GM21381 (cell line): ENCODE measurements around the gene UBE2E2.

Source experiments
- ATAC-seq: cut with Tn5 transposase; IDR thresholded peaks from one replicate; pipeline ENCODE4 v1.9.1; 2021; ENCODE audit warnings: mild to moderate bottlenecking, moderate library complexity; ENCODE audit not compliant: unreplicated experiment

UBE2E2 gene

GRCh38 chr3:23501201-23501802 lies 298.2 kb downstream of the UBE2E2 start:
- ATAC-seq, result no peak

GRCh38 chr3:23508464-23508863 lies 305.3 kb downstream of the UBE2E2 start:
- no peak for ATAC-seq

- no peak for ATAC-seq
These were observed 315.3 kb downstream of the UBE2E2 start for GRCh38 chr3:23518441-23518840.

- peak; percentile 85 for ATAC-seq
These were observed 316.4 kb downstream of the UBE2E2 start for GRCh38 chr3:23519314-23520208.

- no peak for ATAC-seq
These were observed 324.2 kb downstream of the UBE2E2 start for GRCh38 chr3:23527326-23527725.

DNA sequence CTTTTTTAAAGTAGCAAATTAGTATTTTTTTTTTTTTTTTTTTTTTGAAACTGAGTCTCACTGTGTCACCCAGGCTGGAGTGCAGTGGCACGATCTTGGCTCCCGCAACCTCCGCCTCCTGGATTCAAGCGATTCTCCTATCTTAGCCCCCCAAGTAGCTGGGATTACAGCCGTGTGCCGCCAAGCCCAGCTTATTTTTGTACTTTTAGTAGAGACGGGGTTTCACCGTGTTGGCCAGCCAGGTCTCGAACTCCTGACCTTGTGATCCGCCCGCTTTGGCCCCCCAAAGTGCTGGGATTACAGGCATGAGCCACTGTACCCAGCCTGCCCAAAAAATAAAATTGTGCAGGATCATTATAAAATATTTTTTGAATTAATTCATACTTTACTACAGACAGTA lies 330.5 kb downstream of the UBE2E2 start:
- no peak for ATAC-seq

- ATAC-seq, result no peak
These were observed 330.9 kb downstream of the UBE2E2 start for GRCh38 chr3:23533996-23534395.

DNA sequence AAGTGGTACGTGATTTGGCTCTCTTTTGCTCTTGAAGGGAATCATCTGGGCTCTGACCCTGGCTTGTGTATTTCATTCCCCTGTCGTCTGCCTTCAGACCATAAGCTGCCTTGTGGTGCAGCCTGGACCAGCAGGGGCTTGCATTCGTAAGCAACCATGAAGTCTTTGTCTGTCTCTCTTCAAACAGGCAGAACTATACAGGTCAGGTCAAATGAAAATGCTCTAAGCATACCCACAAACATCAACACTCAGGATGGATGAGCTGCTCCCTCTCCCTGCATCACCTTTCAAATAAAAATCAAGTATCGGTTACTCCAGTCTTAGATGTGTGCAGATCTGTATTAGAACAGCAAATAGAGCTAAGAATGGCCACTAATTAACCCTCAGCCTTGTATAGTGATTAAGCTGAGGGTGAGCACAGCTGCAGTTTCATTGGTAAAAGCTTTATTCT lies 334.0 kb downstream of the UBE2E2 start:
- no peak for ATAC-seq

GRCh38 chr3:23539185-23539584 lies 336.1 kb downstream of the UBE2E2 start:
- ATAC-seq, result no peak

DNA sequence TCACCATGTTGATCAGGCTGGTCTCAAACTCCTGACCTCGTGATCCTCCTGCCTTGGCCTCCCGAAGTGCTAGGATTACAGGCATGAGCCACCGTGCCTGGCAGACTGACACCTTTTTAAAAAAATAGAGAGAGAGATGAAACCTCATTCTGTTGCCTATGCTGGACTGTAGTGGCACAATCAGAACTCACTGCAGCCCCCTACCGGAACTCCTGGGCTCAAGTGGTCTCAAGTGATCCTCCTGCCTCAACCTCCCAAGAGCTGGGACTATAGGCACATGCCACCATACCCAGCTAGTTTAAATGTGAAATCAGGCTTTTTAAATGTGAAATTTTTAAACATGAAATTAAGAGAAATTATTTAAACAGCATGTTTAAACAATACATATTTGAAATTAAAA lies 337.5 kb downstream of the UBE2E2 start:
- no peak for ATAC-seq

- no peak for ATAC-seq
These were observed 339.0 kb downstream of the UBE2E2 start for GRCh38 chr3:23542079-23542478.

DNA sequence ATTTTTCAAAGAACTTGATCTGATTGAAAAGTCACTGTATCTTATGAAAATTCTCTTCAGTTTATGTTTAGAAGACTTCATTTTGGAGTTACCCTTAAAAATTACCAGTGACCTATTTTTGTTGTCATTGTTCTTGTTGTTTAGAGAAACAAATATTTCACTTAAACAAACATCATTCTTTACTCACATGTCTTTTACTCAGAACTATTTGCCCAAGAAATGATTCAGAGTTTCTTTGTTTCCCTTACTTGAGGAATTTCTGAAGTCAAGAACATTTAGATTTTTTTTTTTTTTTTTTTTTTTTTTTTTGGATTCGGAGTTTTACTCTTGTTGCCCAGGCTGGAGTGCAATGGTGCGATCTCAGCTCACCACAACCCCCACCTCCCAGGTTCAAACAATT lies 343.1 kb downstream of the UBE2E2 start:
- ATAC-seq, result no peak

DNA sequence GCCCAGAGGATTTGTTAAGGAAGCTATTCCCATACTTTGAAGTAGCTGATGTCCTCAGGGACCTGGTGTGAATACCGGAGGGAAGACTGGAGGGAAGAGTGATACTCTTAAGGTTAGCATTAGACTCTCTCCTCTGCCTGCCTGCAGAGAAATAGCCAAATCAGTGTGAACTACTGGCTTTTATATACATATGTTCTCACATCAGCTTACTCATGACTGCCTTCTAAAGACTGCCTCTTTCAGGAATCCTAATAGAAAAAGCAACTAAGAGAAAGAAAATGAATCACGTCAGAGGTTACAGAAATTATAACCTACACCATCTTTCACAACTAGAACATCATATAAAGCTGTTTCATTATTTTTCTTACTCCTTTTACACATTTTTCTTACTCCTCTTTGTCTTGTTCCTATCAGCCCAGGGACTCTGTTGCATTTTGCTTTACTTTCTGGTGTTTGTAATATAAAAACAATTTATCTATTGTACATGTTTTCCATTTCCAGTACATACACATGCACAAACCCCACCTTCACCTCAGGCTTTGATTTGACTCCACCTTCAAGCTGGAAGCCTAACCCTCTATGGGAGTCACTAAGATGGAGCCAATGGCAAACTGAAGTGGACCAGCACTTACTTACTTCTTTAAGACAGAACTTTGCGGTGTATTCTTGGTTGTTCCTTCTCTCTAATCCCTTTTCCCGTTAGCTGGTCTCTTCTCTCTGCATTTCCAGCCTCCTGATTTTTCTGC lies 345.0 kb downstream of the UBE2E2 start:
- no peak for ATAC-seq

DNA sequence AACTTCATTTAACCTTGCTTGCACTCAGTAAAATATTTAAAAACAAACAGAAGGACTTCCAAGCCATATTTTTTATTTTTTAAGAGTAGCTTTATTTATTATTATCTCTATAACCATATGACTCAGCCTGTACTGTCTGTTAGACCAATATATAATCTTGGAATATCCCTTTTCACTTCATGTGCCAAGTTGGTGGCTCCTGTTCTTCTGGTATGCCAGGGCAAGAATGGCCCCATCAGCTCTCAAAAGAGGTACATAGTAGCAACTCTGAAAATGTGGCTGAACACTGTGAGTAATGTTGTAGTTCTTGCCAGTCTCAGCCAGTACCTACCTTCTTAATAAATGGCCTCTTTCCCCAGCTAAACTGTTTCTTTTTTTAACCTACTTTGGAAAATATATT lies 345.6 kb downstream of the UBE2E2 start:
- no peak for ATAC-seq

GRCh38 chr3:23549148-23549910 lies 346.2 kb downstream of the UBE2E2 start:
- no peak for ATAC-seq

DNA sequence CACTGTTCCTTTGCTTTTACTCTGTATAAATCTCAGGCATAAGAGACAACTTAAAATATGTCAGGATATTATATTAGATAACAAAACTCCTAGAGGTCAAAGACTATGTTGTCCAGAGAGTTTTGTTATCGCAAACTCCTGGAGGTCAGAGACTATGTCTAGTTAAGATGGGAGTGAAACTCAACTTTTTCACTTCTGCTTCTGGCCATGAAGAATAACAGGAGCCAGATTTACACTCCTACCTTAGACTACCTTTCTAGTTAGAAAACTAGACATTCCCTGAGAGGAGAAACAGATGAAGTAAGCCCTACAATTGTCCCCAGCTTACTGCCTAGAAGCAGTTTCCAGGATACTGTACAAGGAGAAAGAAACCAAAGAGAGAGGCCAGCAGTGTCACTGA lies 347.3 kb downstream of the UBE2E2 start:
- peak; percentile 88 for ATAC-seq

- ATAC-seq, result no peak
These were observed 349.4 kb downstream of the UBE2E2 start for GRCh38 chr3:23552506-23552905.

- no peak for ATAC-seq
These were observed 350.2 kb downstream of the UBE2E2 start for GRCh38 chr3:23553353-23553752.

GRCh38 chr3:23565041-23565775 lies 362.1 kb downstream of the UBE2E2 start:
- no peak for ATAC-seq

- ATAC-seq, result no peak
These were observed 363.4 kb downstream of the UBE2E2 start for GRCh38 chr3:23566499-23566898.
